ENCODE data around the gene WSB1. TPM values are rescaled to one million over a fixed set of nuclear protein-coding genes. Genes with fewer than 3 reads are reported as not detected.
A peak's percentile ranks its signal among the peaks of the same experiment; 100 is the strongest.

WSB1 gene
- total and polyA plus RNA-seq, 2 of the 8 experiments (the other 6 are each of a cell fraction or from before 2014, with no cell fraction given), result 113 to 140 TPM

DNA sequence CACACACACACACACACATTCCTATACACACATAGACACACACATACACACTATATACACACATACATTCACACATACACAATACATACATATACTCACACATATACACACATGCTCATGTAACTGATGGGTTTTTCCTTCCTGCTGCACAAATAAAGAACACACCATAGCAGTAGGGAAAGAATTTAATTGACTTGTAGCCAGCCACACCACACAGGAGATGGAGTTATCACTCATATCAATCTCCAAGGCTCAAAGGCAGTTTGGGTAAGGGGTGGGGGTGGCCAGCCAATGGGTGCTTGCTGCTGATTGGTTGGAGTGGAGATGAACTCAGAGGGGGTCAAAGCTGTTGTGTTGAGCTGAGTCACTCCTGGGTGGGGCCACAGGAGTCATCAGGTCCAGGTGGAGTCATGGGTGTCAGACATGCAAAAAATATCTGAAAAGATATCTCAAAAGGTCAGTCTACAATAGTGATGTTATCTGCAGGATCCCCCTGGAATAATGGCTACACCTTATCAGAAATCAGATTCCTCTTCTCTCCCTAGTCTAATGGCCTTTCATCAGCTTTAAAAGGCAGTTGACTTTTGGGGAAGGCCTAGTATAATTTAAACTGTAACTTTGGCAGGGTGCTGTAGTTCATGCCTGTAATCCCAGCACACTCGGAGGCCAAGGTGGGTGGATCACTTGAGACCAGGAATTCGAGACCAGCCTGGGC lies 46.1 kb downstream of the WSB1 start:
- Histone ChIP-seq H3K56ac (replicated peaks; ENCODE audit: insufficient read length, low read depth, low read length) (no peak overlapping the region), H3K23ac (ENCODE audit: insufficient read length) (no peak overlapping the region), H2BK120ac (replicated peaks; ENCODE audit: low read depth, low read length) (no peak overlapping the region), H2AK5ac (ENCODE audit: low read depth, low read length) (no peak overlapping the region), H3K9ac (replicated peaks in 1 of 4; ENCODE audit: extremely low read depth in 1 of 4, low read depth in 3 of 4, low read length in 3 of 4) (no peak overlapping the region), H4K20me1 (replicated peaks in 1 of 2; ENCODE audit: control insufficient read depth in 1 of 2, insufficient read depth in 2 of 2, low read length in 2 of 2) (no peaks in the 10 kb centered on the region), H4K91ac (replicated peaks; ENCODE audit: insufficient read length, low read length) (peak overlapping the region; percentile 9), H3K27me3 (replicated peaks in 1 of 4; ENCODE audit: control insufficient read depth in 3 of 4, extremely low read depth in 1 of 4, insufficient read depth in 3 of 4, low read length in 3 of 4) (no peaks in the 10 kb centered on the region), H3K79me2 (ENCODE audit: control insufficient read depth in 1 of 2, insufficient read depth in 2 of 2, low read length in 2 of 2) (no peaks in the 10 kb centered on the region), H3K4me2 (ENCODE audit: insufficient read depth in 1 of 2, low read depth in 2 of 2, low read length in 2 of 2) (peak overlapping the region in 1 of 2 experiments; percentile 12; a peak in 1 of 4 replicates), H3K9me3 (ENCODE audit: insufficient read depth in 2 of 2, low read depth in 1 of 2, low read length in 1 of 2) (no peaks in the 10 kb centered on the region), H3K18ac (ENCODE audit: extremely low read depth, low read length) (peak overlapping the region; percentile 15; the same call in 1 of the 2 replicates), H4K8ac (ENCODE audit: extremely low read depth, insufficient read depth, low read length) (no peak overlapping the region; the same call in 1 of the 2 replicates), H3K23me2 (ENCODE audit: low read depth, low read length) (0 out of 2 replicates have a peak, but pooled peaks cover 3% of the 10 kb centered on the region), H2BK5ac (ENCODE audit: low read depth, low read length) (no peak overlapping the region), H3K27ac (ENCODE audit: low read depth, low read length) (no peak overlapping the region), H3K4me3 (ENCODE audit: extremely low read depth in 1 of 4, insufficient read depth in 2 of 4, low read depth in 3 of 4, low read length in 4 of 4) (no peak overlapping the region), H4K5ac (ENCODE audit: insufficient read length, low read depth, low read length) (no peak overlapping the region), H2BK20ac (ENCODE audit: low read length) (no peak overlapping the region; the same call in 1 of the 2 replicates), H3K36me3 (ENCODE audit: control insufficient read depth in 2 of 4, insufficient read depth in 4 of 4, low read length in 3 of 4) (no peaks in the 10 kb centered on the region), H3K4ac (replicated peaks; ENCODE audit: insufficient read length, low read depth, low read length) (no peak overlapping the region), H3K4me1 (replicated peaks in 1 of 4; ENCODE audit: control insufficient read depth in 3 of 4, insufficient read depth in 4 of 4, low read length in 3 of 4) (peaks cover 8 to 29% (median 17%) of the 10 kb centered on the region in 4 experiments), H2BK15ac (ENCODE audit: low read length) (no peak overlapping the region), H3K14ac (ENCODE audit: insufficient read length) (no peak overlapping the region), H2AFZ (ENCODE audit: low read length) (no peak overlapping the region), H3K79me1 (ENCODE audit: low read depth, low read length) (no peaks in the 10 kb centered on the region; the same call in 1 of the 2 replicates), H2BK12ac (ENCODE audit: low read depth, low read length) (peak overlapping the region; percentile 62; the same call in 1 of the 2 replicates)
- ChIA-PET CTCF (ENCODE audit: partially characterized antibody) (interaction anchor here (0.9 to 1.9 kb wide), 7 partner anchors 15 to 268 kb away, joined by 3 to 5 read pairs (median 4); no protein-coding TSS in a partner anchor), POLR2A (ENCODE audit: partially characterized antibody) (interaction anchor here (1.1 kb wide), 1 partner anchor 17 kb away, joined by 3 read pairs; no protein-coding TSS in a partner anchor)
- 85% methylated on average over 2 of the region's 2 CpGs; no CpG with 5 or more reads in 1 of the 2 experiments for WGBS, 2 experiments (ENCODE audit: extremely low coverage in 1 of 2, insufficient coverage in 1 of 2, insufficient read length in 1 of 2, insufficient replicate concordance in 2 of 2, low coverage in 1 of 2, low lambda C conversion rate in 2 of 2, missing lambda C conversion rate in 1 of 2)
- DNase-seq (ENCODE audit: low read depth in 1 of 2, low spot score in 2 of 2) (no peak), FAIRE-seq (no peak)
- TF ChIP-seq KDM5A (IDR thresholded peaks at IDR 0.05; ENCODE audit: low read length), result no peak
- no peak for TF ChIP-seq MAFK (IDR thresholded peaks at IDR 0.05; ENCODE audit: low read depth, low read length)
- TF ChIP-seq, protein P1, sequence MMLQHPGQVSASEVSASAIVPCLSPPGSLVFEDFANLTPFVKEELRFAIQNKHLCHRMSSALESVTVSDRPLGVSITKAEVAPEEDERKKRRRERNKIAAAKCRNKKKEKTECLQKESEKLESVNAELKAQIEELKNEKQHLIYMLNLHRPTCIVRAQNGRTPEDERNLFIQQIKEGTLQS (IDR thresholded peaks at IDR 0.05; ENCODE audit: insufficient read depth, low read depth, low read length), result no peak
- no peak for TF ChIP-seq SAP30 (IDR thresholded peaks at IDR 0.05; ENCODE audit: insufficient read depth, insufficient replicate concordance, low read length)
- TF ChIP-seq SIN3A (conservative IDR thresholded peaks at IDR 0.05 in 1 of 2, IDR thresholded peaks at IDR 0.05 in 1 of 2; ENCODE audit: low read depth in 1 of 2, low read length in 2 of 2), result no peak
- TF ChIP-seq SIRT6 (IDR thresholded peaks at IDR 0.05; ENCODE audit: low read length), result no peak
- no peak for TF ChIP-seq BRCA1 (IDR thresholded peaks at IDR 0.05; ENCODE audit: low read depth, low read length)
- TF ChIP-seq POLR2AphosphoS5 (IDR thresholded peaks at IDR 0.05; ENCODE audit: low read depth, low read length), result no peak
- TF ChIP-seq RFX5 (IDR thresholded peaks at IDR 0.05; ENCODE audit: borderline replicate concordance, low read depth, low read length), result no peak

Data from H1 (cell line).